ENCODE measurements around the gene UBE2D3.
A peak's percentile ranks its signal among the peaks of the same experiment; 100 is the strongest.
"Not testable (repeated sequence)": the region's sequence is repeated elsewhere in the genome, so short reads cannot be mapped to it uniquely, and the experiment has no call there.

UBE2D3 gene

GRCh38 chr4:102829803-102830202 is 2.5 kb upstream of the UBE2D3 start:
- DNase-seq: no peak

DNA sequence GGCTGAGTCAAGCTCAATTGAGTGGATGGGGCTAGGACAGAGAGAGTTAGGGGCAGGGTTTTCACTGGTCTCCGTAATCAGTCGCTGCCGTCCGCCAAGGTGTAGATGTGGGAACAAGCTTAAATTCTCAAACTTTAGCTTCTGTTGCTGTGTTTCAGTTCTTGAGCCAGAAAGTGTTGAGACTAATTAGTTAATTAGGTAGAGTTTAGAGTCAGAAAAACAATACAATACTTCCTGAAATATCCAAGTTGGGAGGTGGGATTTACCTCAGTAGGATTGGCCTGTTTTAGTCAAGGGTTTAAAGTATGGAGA is 1.1 kb upstream of the UBE2D3 start:
- no peak for DNase-seq

DNA sequence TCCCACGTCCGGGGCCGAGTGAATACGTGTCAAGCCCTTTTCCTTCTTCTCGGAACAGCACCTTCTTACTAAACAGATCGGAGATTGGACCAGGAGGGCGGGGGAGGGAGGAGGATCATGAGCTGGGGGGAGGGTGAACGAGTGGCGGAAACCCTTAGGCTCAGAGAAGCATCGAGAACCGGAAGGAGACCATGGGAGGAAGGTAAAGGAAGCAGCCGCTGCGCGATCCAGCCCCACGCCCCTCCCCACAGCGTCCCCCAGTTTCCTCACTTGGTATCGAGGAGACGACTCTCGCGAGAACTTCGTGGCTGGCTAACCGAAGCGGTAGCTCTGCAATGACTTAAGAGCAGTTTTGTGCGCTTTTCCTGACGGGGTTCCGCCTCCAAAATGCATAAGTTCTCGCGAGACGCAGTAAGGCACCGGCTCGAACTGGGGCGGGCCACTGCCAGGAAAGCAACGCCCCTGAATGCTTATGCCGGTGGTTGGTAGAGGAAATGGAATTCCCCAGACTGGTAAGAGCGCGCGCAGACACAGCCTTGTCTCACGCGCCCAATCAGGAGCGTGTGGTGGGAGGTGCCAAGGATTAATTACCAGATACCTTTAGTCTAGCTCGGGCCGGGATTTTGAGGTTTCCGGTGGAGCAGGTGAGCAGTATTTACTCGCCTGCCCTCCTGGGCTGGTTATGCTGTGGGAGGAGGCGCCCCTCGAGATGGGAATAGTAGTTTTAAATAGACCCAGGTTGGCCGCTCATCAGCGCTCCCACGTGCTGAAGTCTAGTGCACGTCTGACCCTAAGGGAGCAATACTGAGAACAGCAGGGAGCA is 534 bp upstream of the UBE2D3 start:
- DNase-seq: peak; percentile 100

- DNase-seq: no peak
These were observed 1.1 kb downstream of the UBE2D3 start for GRCh38 chr4:102826105-102826889.

DNA sequence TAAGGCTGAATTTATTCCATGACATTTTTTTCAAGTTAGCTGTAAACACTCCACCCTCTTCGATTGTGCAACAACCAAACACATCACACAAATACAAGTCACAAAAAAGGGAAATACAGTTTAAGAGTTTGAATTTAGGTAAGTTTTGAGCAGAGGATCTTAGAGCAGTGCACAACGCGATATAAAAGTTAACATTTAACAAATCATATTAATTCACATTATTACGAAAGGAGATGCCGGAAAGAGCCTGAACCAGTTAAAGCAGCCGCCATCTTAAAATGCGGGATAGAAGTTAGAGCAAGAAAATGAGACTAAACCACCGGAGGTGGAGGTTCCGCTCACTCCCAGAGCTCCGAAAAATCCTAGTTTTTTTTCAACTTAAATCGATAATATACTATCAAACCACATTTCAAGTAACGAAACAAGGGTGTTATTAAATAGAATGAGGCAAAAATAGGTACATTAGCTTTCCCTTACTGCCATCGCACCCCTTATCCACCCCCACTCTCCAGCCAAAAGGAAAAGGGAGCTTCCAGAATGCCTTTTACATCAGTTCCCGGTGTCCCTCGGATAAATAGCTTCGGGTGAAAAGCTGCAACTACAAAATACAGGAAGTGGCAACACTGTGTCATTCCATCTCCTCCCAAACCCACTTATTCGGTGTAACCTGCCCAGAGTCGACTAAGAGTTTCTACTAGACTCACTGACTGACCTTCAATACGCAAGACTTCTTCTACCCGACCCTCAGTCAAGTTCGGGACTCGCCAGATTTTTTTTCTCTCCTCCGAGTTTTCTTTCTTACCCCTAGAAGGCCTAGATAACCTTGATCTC is 1.9 kb downstream of the UBE2D3 start:
- peak; percentile 80 for DNase-seq

GRCh38 chr4:102824398-102824797 is 3.0 kb downstream of the UBE2D3 start:
- no peak for DNase-seq

- no peak for DNase-seq
These were observed 3.5 kb downstream of the UBE2D3 start for GRCh38 chr4:102823897-102824296.

DNA sequence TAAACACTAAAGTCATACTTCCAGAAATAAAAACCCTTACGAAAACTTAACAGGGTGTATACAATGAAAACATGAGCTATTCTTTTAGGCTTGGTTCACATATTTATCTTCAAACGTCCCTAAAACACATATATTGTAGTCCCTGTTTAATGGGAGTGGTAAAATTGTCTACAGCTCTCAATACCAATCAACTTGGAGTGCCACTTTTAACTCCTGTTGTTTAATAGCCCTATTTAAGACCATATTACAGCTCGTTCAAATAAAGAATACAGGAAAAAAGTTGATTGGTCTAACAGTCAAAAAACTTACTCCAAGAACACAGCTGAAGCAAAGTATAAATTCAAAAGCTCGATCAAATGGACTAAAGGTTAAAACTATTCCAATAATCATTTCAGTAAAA is 3.9 kb downstream of the UBE2D3 start:
- no peak for DNase-seq

DNA sequence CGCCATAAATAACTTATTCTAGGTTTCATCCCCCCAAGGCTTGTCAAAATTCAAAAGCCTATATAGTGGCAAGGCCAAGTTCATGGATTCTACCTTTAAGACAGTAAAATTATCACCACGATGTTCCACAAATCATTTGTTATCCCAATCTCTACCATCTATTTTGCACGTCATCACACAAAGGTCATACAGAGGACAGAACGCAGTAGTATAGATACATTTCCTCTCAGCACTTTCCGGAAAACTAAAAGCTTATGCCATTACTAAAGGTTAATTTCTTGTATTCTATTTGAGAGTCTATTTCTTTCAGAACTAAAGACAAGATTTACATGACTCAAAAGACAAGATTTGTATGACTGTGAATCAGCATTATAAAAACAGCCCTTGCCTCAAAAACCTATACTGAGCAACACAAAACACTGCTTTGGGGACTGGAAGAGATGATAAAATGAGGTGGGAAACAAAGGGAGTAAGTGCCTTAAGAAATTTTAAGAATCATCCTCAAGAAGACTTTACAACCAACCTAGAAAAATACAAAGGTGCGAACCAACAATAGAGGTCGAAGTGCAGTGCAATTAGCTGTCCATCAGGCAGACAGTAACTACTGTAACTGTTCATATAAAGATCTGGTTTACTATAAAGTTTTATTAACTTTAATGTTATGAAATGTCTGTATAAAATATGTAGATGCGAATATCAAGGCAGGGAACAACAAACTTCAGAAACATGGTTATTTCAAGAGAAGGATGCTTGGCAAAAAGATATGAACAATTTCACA is 7.6 kb downstream of the UBE2D3 start:
- DNase-seq: peak; percentile 40

GRCh38 chr4:102819100-102819499 is 8.3 kb downstream of the UBE2D3 start:
- not testable (repeated sequence) for DNase-seq

GRCh38 chr4:102817613-102818268 is 9.6 kb downstream of the UBE2D3 start:
- DNase-seq: no peak

DNA sequence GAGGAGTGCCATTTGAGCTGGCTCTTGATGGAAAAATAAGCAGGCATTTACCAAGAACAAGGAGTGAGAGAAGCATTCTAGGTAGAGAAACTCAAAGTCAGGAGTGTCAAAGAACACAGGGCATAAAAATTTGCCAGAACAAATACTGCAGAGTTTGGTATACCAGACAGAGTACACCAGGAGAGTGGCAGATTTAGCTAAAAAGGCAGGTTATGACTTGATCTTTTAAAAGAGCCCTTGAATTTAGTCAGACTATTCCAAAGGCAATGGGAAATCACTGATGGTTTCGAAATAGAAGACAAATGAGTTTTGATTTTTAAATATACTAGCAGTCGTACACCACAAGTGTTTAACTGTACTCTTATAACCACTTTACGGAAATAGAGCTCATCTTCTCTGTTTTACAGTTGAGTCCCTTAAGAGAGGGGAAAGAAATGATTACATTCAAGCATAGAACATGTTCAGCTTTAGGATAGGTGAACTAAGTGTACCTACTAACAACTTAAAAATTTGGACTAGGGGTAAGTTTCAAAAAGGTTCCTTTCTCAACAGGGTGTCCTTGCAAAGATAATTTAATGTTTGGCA is 10.2 kb downstream of the UBE2D3 start:
- DNase-seq: no peak

DNA sequence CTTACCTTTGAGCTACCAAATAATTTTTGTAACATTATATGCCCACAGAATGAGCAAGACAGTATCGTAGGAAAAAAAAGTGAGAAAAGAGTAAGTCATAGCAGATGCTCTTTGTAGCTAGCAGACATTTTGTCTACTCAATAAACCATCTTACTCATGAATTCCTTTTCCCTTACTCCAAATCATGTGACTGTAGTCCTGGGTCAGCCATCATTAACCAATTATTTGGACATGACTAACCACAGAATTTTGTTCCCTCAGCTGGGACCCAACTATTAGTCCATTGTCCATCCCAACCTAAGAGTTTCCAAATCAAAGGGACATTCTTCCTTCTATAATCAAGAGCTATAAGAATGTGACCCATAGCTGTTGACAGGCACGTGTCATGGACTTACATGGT is 11.4 kb downstream of the UBE2D3 start:
- peak; percentile 92 for DNase-seq

GRCh38 chr4:102809691-102810090 is 17.7 kb downstream of the UBE2D3 start:
- DNase-seq: peak; percentile 20

- DNase-seq: no peak
These were observed 18.2 kb downstream of the UBE2D3 start for GRCh38 chr4:102809190-102809589.

- no peak for DNase-seq
These were observed 19.3 kb downstream of the UBE2D3 start for GRCh38 chr4:102808009-102808408.

GRCh38 chr4:102807345-102807744 is 20.0 kb downstream of the UBE2D3 start:
- DNase-seq: no peak

DNA sequence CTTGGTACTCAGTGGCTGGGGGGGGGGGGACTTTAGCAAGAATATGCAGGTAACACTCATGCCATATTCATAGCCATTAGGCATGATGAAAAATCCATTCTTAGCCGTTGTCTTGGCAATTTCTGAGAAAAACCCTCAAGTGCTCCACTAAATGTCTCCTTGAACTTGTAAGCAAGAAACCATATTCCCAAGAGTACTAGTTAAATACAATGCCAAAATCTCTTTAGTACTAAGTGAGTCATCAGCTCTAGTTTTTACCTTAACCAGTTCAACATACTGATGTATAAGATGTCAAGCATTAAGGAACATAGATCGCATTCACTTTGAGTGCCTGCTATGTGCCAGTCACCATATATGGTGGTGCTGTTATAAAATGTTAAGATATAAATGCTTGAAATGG is 27.5 kb downstream of the UBE2D3 start:
- peak; percentile 78 for DNase-seq

- DNase-seq: no peak
These were observed 32.4 kb downstream of the UBE2D3 start for GRCh38 chr4:102794999-102795398.

GRCh38 chr4:102792361-102792936 is 34.9 kb downstream of the UBE2D3 start:
- DNase-seq: no peak

DNA sequence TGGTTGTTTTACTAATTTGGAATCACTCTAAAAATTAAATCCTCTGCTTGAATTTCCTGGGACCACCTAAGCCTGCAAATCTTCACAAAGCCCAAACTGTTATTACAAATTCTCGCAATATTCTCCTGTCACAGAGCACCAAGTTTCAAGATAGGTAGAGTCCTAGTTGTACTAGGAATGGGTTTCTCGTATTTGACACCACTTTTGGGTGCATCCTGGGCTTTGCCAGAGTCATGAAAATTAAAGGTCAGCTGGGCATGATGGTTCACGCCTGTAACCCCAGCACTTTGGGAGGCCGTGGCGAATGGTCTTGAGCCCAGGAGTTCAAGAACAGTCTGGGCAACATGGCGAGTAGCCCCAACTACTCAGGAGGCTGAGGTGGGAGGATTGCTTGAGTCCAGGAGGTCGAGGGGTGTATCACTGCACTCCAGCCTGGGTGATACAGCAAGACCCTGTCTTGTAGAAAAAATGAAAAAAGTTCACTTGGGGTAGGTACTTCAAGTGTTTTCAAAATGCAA is 36.0 kb downstream of the UBE2D3 start:
- DNase-seq: no peak
